Naive thymus-derived CD4-positive, alpha-beta T cell (primary cell): ENCODE results near the gene SSNA1. TPM values are rescaled to one million over a fixed set of nuclear protein-coding genes. Genes with fewer than 3 reads are reported as not detected.

ENCODE experiments used
- ATAC-seq: fragments of 150-1000 bp; cut with Tn5 transposase; 2 replicates; pipeline ENCODE4 v1.10.0; 2021; ENCODE audit warnings: mild to moderate bottlenecking, moderate library complexity
- CTCF ChIA-PET: fragments of 350-600 bp; sonication (Branson Sonifier 250); formaldehyde crosslinking; loops from one replicate; lab custom pipeline; 2021; ENCODE audit warnings: antibody characterized with exemption; lab: Charles Lee
- POLR2A ChIA-PET: fragments of 350-600 bp; sonication (Branson Sonifier 250); formaldehyde crosslinking; loops from one replicate; lab custom pipeline; 2021; ENCODE audit warnings: antibody characterized with exemption, inconsistent platforms; lab: Charles Lee
- DNase-seq, 9 donors: peaks; one replicate each; pipeline versions ENCODE4 v3.0.0 to v3.0.0-alpha.2; 2020 to 2022; ENCODE audit warnings: mixed read lengths in 1 of 9
- H3K27ac ChIP-seq: one replicate; pipeline ENCODE4 v1.7.0; 2013; ENCODE audit warnings: mild to moderate bottlenecking, low read depth, low read length, moderate library complexity
- H3K27me3 ChIP-seq, 2 donors: one replicate each; pipeline ENCODE4 v1.7.0; 2013; ENCODE audit warnings: low read length in 2 of 2, mild to moderate bottlenecking in 2 of 2, moderate library complexity in 2 of 2; ENCODE audit not compliant: control insufficient read depth in 2 of 2, insufficient read depth in 2 of 2
- H3K36me3 ChIP-seq, 3 experiments: 1 replicate in 2 of 3; 2 replicates in 1 of 3; pipeline ENCODE4 v1.7.0; 2013; ENCODE audit warnings: low read length in 3 of 3, mild to moderate bottlenecking in 3 of 3, moderate library complexity in 1 of 3; ENCODE audit not compliant: insufficient read depth in 3 of 3, control insufficient read depth in 2 of 3
- H3K4me1 ChIP-seq, 2 donors: one replicate each; pipeline ENCODE4 v1.7.0; 2013; ENCODE audit warnings: low read length in 2 of 2, mild to moderate bottlenecking in 2 of 2, moderate library complexity in 1 of 2; ENCODE audit not compliant: control insufficient read depth in 2 of 2, insufficient read depth in 2 of 2
- H3K4me3 ChIP-seq: 2 replicates; pipeline ENCODE4 v1.7.0; 2013; ENCODE audit warnings: mild to moderate bottlenecking, low read length
- H3K9me3 ChIP-seq, 3 experiments: 1 replicate in 2 of 3; 2 replicates in 1 of 3; pipeline ENCODE4 v1.7.0; 2013; ENCODE audit warnings: low read length in 3 of 3; ENCODE audit not compliant: control insufficient read depth in 2 of 3
- H3K27ac Mint-ChIP-seq, 9 donors: one replicate each; pipeline ENCODE4 v1.8.0; 2020 to 2022; ENCODE audit warnings: mixed read lengths in 9 of 9, mild to moderate bottlenecking in 8 of 9, moderate library complexity in 5 of 9, inconsistent platforms in 2 of 9
- H3K27me3 Mint-ChIP-seq, 5 donors: one replicate each; pipeline ENCODE4 v1.8.0; 2021 to 2022; ENCODE audit warnings: mixed read lengths in 5 of 5, mild to moderate bottlenecking in 1 of 5
- H3K36me3 Mint-ChIP-seq, 5 donors: one replicate each; pipeline ENCODE4 v1.8.0; 2020 to 2022; ENCODE audit warnings: mixed read lengths in 5 of 5, mild to moderate bottlenecking in 3 of 5, inconsistent platforms in 1 of 5
- H3K4me1 Mint-ChIP-seq, 7 donors: one replicate each; pipeline ENCODE4 v1.8.0; 2020 to 2022; ENCODE audit warnings: mixed read lengths in 7 of 7, mild to moderate bottlenecking in 3 of 7, inconsistent platforms in 1 of 7
- H3K4me3 Mint-ChIP-seq, 10 donors: one replicate each; pipeline ENCODE4 v1.8.0; 2020 to 2022; ENCODE audit warnings: mild to moderate bottlenecking in 10 of 10, mixed read lengths in 10 of 10, moderate library complexity in 6 of 10, inconsistent platforms in 2 of 10
- H3K9me3 Mint-ChIP-seq, 11 donors: one replicate each; pipeline ENCODE4 v1.8.0; 2020 to 2022; ENCODE audit warnings: mixed read lengths in 11 of 11, mild to moderate bottlenecking in 4 of 11, inconsistent platforms in 1 of 11, moderate library complexity in 1 of 11
- intact Hi-C, 2 donors: fragments of 100-400 bp; cut with micrococcal nuclease; formaldehyde crosslinking; loops; one replicate each; pipeline ENCODE4 v1.15.1; 2023
- polyA plus RNA-seq, 2 donors: library from polyadenylated mRNA; unstranded; fragments of 300-500 nt; fragmentation: Illumina TruSeq; gene quantifications; one replicate each; pipeline ENCODE4 v1.2.3, GENCODE V29; 2021
- total RNA-seq, 6 experiments: library from RNA in 5 of 6; stranded (reverse) in 5 of 6; gene quantifications; 1 replicate in 5 of 6; 2 replicates in 1 of 6; pipeline ENCODE4 v1.2.3 and lab custom pipeline; 2021 to 2026

The SSNA1 gene
- 10 to 100 TPM; 37.9 to 75.6 (median 46.8) TPM for total RNA-seq
- 100 to 1,000 TPM; 106 to 133 TPM for polyA plus RNA-seq
- 19.5 reads per million, percentile 50 among the genes with 10 or more reads in this experiment for total RNA-seq (lab: John Stamatoyannopoulos, UW)

GRCh38 chr9:137188490-137189296, at the start of gene SSNA1, which contains the start of gene ANAPC2:
TSS of gene SSNA1 (plus strand) at chr9:137188676. CDS start at chr9:137188727, 51 bp downstream.
TSS of gene ANAPC2 (minus strand) at chr9:137188560. CDS start at chr9:137188532, 28 bp downstream.
- Histone ChIP-seq H3K9me3 (no peaks in the 10 kb centered on the region), H3K36me3 (peaks cover 0 to 63% (median 5%) of the 10 kb centered on the region in 3 experiments), H3K4me1 (peaks cover 30 to 32% of the 10 kb centered on the region in 2 donors), H3K4me3 (peak within 1 kb of the TSS; percentile 98), H3K27me3 (no peaks in the 10 kb centered on the region), H3K27ac (peak within 1 kb of the TSS; percentile 99)
- POLR2A ChIA-PET, result interaction anchor here (0.6 to 10.4 kb wide), 22 partner anchors 9 to 381 kb away, joined by 3 to 136 read pairs (median 5); partner anchors contain the start of genes CYSRT1, MAN1B1, NDOR1 and NELFB
- peaks cover 0 to 2% (median 0%) of the 10 kb centered on the region in 11 donors for H3K9me3 Mint-ChIP-seq
- CTCF ChIA-PET, result interaction anchor here (0.7 to 1.9 kb wide), 5 partner anchors 22 to 93 kb away, joined by 3 to 5 read pairs (median 4); no protein-coding TSS in a partner anchor
- ATAC-seq (peak; percentile 91), DNase-seq (peak; percentile 86 to 99 (median 93))
- intact Hi-C loops, result loop anchor here (1.0 to 2.0 kb wide), 10 partner anchors 12 to 398 kb away; partner anchors contain the start of genes NDOR1 (in 2 of the 2), TMEM203 (in 2 of the 2), TPRN (in 2 of the 2) and TUBB4B (in 2 of the 2)
- H3K36me3 Mint-ChIP-seq, result peaks cover 0 to 7% (median 6%) of the 10 kb centered on the region in 5 donors
- H3K27ac Mint-ChIP-seq, result peak within 1 kb of the TSS; percentile 85 to 96 (median 93)
- H3K4me3 Mint-ChIP-seq, result peak within 1 kb of the TSS; percentile 91 to 99 (median 92)
- H3K4me1 Mint-ChIP-seq, result peaks cover 14 to 61% (median 32%) of the 10 kb centered on the region in 7 donors
- no peaks in the 10 kb centered on the region for H3K27me3 Mint-ChIP-seq

DNA sequence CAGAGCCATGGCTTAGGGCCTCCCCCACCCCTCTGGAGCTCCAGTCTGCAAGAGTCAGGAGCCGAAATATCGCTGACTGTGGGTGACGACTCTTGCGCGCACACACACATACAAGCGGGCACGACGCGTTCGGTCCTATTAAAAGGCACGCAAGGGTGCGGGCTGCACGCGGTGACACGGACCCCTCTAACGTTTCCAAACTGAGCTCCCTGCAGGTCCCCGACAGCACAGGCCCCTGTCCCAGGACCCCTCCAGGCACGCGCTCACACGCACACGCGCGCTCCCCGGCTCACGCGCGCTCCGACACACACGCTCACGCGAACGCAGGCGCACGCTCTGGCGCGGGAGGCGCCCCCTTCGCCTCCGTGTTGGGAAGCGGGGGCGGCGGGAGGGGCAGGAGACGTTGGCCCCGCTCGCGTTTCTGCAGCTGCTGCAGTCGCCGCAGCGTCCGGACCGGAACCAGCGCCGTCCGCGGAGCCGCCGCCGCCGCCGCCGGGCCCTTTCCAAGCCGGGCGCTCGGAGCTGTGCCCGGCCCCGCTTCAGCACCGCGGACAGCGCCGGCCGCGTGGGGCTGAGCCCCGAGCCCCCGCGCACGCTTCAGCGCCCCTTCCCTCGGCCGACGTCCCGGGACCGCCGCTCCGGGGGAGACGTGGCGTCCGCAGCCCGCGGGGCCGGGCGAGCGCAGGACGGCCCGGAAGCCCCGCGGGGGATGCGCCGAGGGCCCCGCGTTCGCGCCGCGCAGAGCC, 49.6 kb upstream of the SSNA1 start, which contains the start of gene GRIN1:
Gene GRIN1 (plus strand): TSS at position 433 of the 746 bp plus-strand sequence. CDS start 333 bp downstream, outside the sequence.
- Histone ChIP-seq H3K36me3 (no peaks in the 10 kb centered on the region), H3K4me1 (no peaks in the 10 kb centered on the region), H3K4me3 (no peak within 1 kb of the TSS), H3K27ac (no peak within 1 kb of the TSS), H3K9me3 (no peaks in the 10 kb centered on the region), H3K27me3 (peaks cover 5 to 28% of the 10 kb centered on the region in 2 donors)
- ChIA-PET POLR2A (interaction anchor here (1.5 kb wide), 2 partner anchors 9 to 30 kb away, joined by 3 to 6 read pairs; no protein-coding TSS in a partner anchor), CTCF (no interaction called here)
- Mint-ChIP-seq H3K27ac (peak within 1 kb of the TSS in 1 of 9 donors; percentile 18), H3K4me1 (peaks cover 0 to 6% (median 4%) of the 10 kb centered on the region in 7 donors), H3K36me3 (peaks cover 0 to 4% (median 0%) of the 10 kb centered on the region in 5 donors), H3K27me3 (peaks cover 37 to 65% (median 54%) of the 10 kb centered on the region in 5 donors), H3K4me3 (peak within 1 kb of the TSS in 2 of 10 donors; percentile 29 to 45), H3K9me3 (peaks cover 0 to 10% (median 0%) of the 10 kb centered on the region in 11 donors)
- intact Hi-C loops, result no loop called here
- ATAC-seq, result peak; percentile 68
- peak in 6 of 9 donors; percentile 28 to 75 (median 53) for DNase-seq

- H3K4me3 ChIP-seq, result no peak overlapping the region
- no peak overlapping the region for H3K27ac Mint-ChIP-seq
- H3K4me1 Mint-ChIP-seq, result peaks cover 0 to 6% (median 4%) of the 10 kb centered on the region in 7 donors
- H3K27me3 Mint-ChIP-seq, result peaks cover 37 to 65% (median 55%) of the 10 kb centered on the region in 5 donors
- peak overlapping the region in 2 of 10 donors; percentile 29 to 45 for H3K4me3 Mint-ChIP-seq
- ChIA-PET CTCF (no interaction called here), POLR2A (interaction anchor here (1.5 kb wide), 1 partner anchor 10 kb away, joined by 6 read pairs; no protein-coding TSS in a partner anchor)
- H3K36me3 ChIP-seq, result no peaks in the 10 kb centered on the region
- DNase-seq (no peak), ATAC-seq (peak; percentile 10)
- intact Hi-C loops, result no loop called here
- no peaks in the 10 kb centered on the region for H3K9me3 ChIP-seq
- no peaks in the 10 kb centered on the region for H3K4me1 ChIP-seq
- H3K27ac ChIP-seq, result no peak overlapping the region
- H3K9me3 Mint-ChIP-seq, result peaks cover 0 to 10% (median 0%) of the 10 kb centered on the region in 11 donors
- peaks cover 0 to 4% (median 0%) of the 10 kb centered on the region in 5 donors for H3K36me3 Mint-ChIP-seq
- peaks cover 5 to 28% of the 10 kb centered on the region in 2 donors for H3K27me3 ChIP-seq
These were observed 48.9 kb upstream of the SSNA1 start for GRCh38 chr9:137139468-137140150.

GRCh38 chr9:137140151-137141012, 48.1 kb upstream of the SSNA1 start:
- ATAC-seq, result no peak
- Mint-ChIP-seq H3K27me3 (peaks cover 37 to 62% (median 52%) of the 10 kb centered on the region in 5 donors), H3K9me3 (peaks cover 0 to 10% (median 0%) of the 10 kb centered on the region in 11 donors)

GRCh38 chr9:137141050-137141810, 47.2 kb upstream of the SSNA1 start:
- POLR2A ChIA-PET, result interaction anchor here (1.1 kb wide), 1 partner anchor 10 kb away, joined by 3 read pairs; no protein-coding TSS in a partner anchor

More at GRCh38 chr9:137140151-137141012, 48.1 kb upstream of the SSNA1 start:
- H3K36me3 Mint-ChIP-seq, result peaks cover 0 to 4% (median 0%) of the 10 kb centered on the region in 5 donors
- H3K27ac Mint-ChIP-seq, result no peak overlapping the region
- DNase-seq, result no peak
- H3K4me3 Mint-ChIP-seq, result peak overlapping the region in 3 of 10 donors; percentile 42 to 64 (median 57)
- Histone ChIP-seq H3K36me3 (no peaks in the 10 kb centered on the region), H3K4me3 (no peak overlapping the region), H3K27me3 (peaks cover 5 to 28% of the 10 kb centered on the region in 2 donors), H3K4me1 (no peaks in the 10 kb centered on the region), H3K27ac (no peak overlapping the region), H3K9me3 (no peaks in the 10 kb centered on the region)
- ChIA-PET CTCF (no interaction called here), POLR2A (interaction anchor here (1.1 to 1.5 kb wide), 2 partner anchors 9 to 11 kb away, joined by 3 to 6 read pairs; no protein-coding TSS in a partner anchor)
- H3K4me1 Mint-ChIP-seq, result peaks cover 0 to 6% (median 4%) of the 10 kb centered on the region in 7 donors
- intact Hi-C loops, result no loop called here

More at GRCh38 chr9:137141050-137141810, 47.2 kb upstream of the SSNA1 start:
- no peaks in the 10 kb centered on the region for H3K36me3 ChIP-seq
- DNase-seq (no peak), ATAC-seq (no peak)
- Mint-ChIP-seq H3K27me3 (peaks cover 32 to 54% (median 47%) of the 10 kb centered on the region in 5 donors), H3K4me3 (no peak overlapping the region), H3K36me3 (no peaks in the 10 kb centered on the region), H3K9me3 (peaks cover 0 to 6% (median 0%) of the 10 kb centered on the region in 11 donors), H3K27ac (no peak overlapping the region), H3K4me1 (peaks cover 0 to 6% (median 4%) of the 10 kb centered on the region in 7 donors)
- H3K27me3 ChIP-seq, result peaks cover 5 to 26% of the 10 kb centered on the region in 2 donors
- no peaks in the 10 kb centered on the region for H3K4me1 ChIP-seq
- H3K27ac ChIP-seq, result no peak overlapping the region
- no peaks in the 10 kb centered on the region for H3K9me3 ChIP-seq
- no peak overlapping the region for H3K4me3 ChIP-seq
- intact Hi-C loops, result no loop called here
- CTCF ChIA-PET, result no interaction called here
